Measurements from ENCODE around the gene WASF3.

The WASF3 gene

DNA sequence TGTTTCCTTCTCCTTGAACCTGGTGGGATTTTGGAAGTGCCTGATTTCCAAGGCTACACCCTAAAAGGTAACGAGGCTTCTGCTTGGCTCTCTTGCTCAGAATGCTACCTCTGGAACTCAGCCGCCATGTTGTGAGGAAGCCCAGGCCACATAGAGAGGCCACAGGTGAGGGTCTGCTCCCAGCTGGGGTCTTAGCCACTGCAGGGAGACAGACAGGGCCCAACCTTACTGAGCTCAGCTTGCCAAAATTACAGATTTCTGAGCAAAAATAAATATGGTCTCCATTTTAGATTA lies 141.7 kb downstream of the WASF3 start:
- Histone ChIP-seq H3K9me3 (ENCODE audit: control insufficient read depth, insufficient read depth, low read length) (no peaks in the 10 kb centered on the region), H3K27me3 (ENCODE audit: control insufficient read depth, low read length) (peaks cover 6% of the 10 kb centered on the region; the same call in 1 of the 2 replicates), H3K9me2 (replicated peaks; ENCODE audit: control insufficient read depth, low read length) (no peaks in the 10 kb centered on the region), H3F3A (ENCODE audit: control insufficient read depth, insufficient read depth) (no peaks in the 10 kb centered on the region), H3K36me3 (ENCODE audit: control insufficient read depth, low read length) (no peaks in the 10 kb centered on the region), H3K4me1 (ENCODE audit: control insufficient read depth, low read length) (peaks cover 3% of the 10 kb centered on the region), H3K4me3 (ENCODE audit: low read length) (no peak overlapping the region), H3K4me2 (ENCODE audit: low read length) (no peak overlapping the region), H3K79me2 (ENCODE audit: control insufficient read depth, low read length) (no peaks in the 10 kb centered on the region), H3K27ac (ENCODE audit: low read depth, low read length) (no peak overlapping the region), H4K20me1 (ENCODE audit: control insufficient read depth, insufficient read depth, low read depth, low read length) (no peaks in the 10 kb centered on the region)
- no peak for TF ChIP-seq EZH2phosphoT487 (IDR thresholded peaks at IDR 0.05; ENCODE audit: borderline replicate concordance, low read length)
- TF ChIP-seq, protein P1, sequence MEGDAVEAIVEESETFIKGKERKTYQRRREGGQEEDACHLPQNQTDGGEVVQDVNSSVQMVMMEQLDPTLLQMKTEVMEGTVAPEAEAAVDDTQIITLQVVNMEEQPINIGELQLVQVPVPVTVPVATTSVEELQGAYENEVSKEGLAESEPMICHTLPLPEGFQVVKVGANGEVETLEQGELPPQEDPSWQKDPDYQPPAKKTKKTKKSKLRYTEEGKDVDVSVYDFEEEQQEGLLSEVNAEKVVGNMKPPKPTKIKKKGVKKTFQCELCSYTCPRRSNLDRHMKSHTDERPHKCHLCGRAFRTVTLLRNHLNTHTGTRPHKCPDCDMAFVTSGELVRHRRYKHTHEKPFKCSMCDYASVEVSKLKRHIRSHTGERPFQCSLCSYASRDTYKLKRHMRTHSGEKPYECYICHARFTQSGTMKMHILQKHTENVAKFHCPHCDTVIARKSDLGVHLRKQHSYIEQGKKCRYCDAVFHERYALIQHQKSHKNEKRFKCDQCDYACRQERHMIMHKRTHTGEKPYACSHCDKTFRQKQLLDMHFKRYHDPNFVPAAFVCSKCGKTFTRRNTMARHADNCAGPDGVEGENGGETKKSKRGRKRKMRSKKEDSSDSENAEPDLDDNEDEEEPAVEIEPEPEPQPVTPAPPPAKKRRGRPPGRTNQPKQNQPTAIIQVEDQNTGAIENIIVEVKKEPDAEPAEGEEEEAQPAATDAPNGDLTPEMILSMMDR (IDR thresholded peaks at IDR 0.05; ENCODE audit: low read depth, low read length, poor library complexity, severe bottlenecking), result no peak

DNA sequence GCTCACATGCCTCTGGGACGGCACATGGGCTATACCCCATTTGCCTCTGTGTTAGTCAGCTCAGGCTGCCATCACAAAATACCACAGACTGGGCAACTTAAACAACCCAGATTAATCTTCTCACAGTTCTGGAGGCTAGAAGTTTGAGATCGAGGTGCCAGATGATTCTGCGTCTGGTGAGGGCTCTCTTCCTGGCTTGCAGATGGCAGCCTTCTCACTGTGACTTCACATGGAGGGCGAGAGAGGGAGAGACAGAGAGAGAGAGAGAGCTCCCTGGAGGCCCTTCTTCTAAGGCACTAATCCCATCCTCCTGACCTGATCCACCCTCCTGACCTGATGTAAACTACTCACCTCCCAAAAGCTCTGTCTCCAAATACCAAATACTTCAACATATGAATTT lies 148.1 kb downstream of the WASF3 start:
- H3K79me2 ChIP-seq (ENCODE audit: control insufficient read depth, low read length), result no peaks in the 10 kb centered on the region
- no peaks in the 10 kb centered on the region for H3F3A ChIP-seq (ENCODE audit: control insufficient read depth, insufficient read depth)
- no peak overlapping the region for H3K4me2 ChIP-seq (ENCODE audit: low read length)
- H3K9me2 ChIP-seq (replicated peaks; ENCODE audit: control insufficient read depth, low read length), result no peaks in the 10 kb centered on the region
- H4K20me1 ChIP-seq (ENCODE audit: control insufficient read depth, insufficient read depth, low read depth, low read length), result no peaks in the 10 kb centered on the region
- no peaks in the 10 kb centered on the region for H3K9me3 ChIP-seq (ENCODE audit: control insufficient read depth, insufficient read depth, low read length)
- H3K36me3 ChIP-seq (ENCODE audit: control insufficient read depth, low read length), result no peaks in the 10 kb centered on the region
- no peak for TF ChIP-seq EZH2phosphoT487 (IDR thresholded peaks at IDR 0.05; ENCODE audit: borderline replicate concordance, low read length)
- TF ChIP-seq, protein P1 (IDR thresholded peaks at IDR 0.05; ENCODE audit: low read depth, low read length, poor library complexity, severe bottlenecking), result no peak
- no peaks in the 10 kb centered on the region for H3K4me1 ChIP-seq (ENCODE audit: control insufficient read depth, low read length)
- no peak overlapping the region for H3K27ac ChIP-seq (ENCODE audit: low read depth, low read length)
- peaks cover 8% of the 10 kb centered on the region; the same call in 1 of the 2 replicates for H3K27me3 ChIP-seq (ENCODE audit: control insufficient read depth, low read length)
- H3K4me3 ChIP-seq (ENCODE audit: low read length), result no peak overlapping the region

DNA sequence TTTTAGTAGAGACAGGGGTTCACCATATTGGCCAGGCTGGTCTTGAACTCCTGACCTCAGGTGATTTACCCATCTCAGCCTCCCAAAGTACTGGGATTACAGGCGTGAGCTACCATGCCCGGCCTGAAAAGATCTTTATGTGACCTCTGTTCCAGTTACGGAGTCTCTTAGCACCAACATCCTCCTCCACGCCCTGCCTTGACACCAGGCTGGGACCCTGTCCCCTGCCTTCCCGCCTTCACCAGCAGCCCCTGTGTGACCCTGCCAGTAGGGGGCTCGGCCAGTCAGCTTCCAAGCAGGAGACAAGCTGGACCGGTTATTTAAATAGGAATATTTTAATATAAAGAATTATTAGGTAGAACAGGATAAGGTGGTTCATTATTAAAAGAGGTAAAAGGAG lies 148.9 kb downstream of the WASF3 start:
- Histone ChIP-seq H3K9me2 (replicated peaks; ENCODE audit: control insufficient read depth, low read length) (no peaks in the 10 kb centered on the region), H3K36me3 (ENCODE audit: control insufficient read depth, low read length) (no peaks in the 10 kb centered on the region), H3K9me3 (ENCODE audit: control insufficient read depth, insufficient read depth, low read length) (no peaks in the 10 kb centered on the region), H3K79me2 (ENCODE audit: control insufficient read depth, low read length) (no peaks in the 10 kb centered on the region), H3F3A (ENCODE audit: control insufficient read depth, insufficient read depth) (no peaks in the 10 kb centered on the region), H3K27ac (ENCODE audit: low read depth, low read length) (no peak overlapping the region), H3K4me3 (ENCODE audit: low read length) (no peak overlapping the region), H4K20me1 (ENCODE audit: control insufficient read depth, insufficient read depth, low read depth, low read length) (no peaks in the 10 kb centered on the region), H3K4me2 (ENCODE audit: low read length) (no peak overlapping the region), H3K27me3 (ENCODE audit: control insufficient read depth, low read length) (peaks cover 8% of the 10 kb centered on the region; the same call in 1 of the 2 replicates), H3K4me1 (ENCODE audit: control insufficient read depth, low read length) (no peaks in the 10 kb centered on the region)
- TF ChIP-seq, protein P1 (IDR thresholded peaks at IDR 0.05; ENCODE audit: low read depth, low read length, poor library complexity, severe bottlenecking), result no peak
- no peak for TF ChIP-seq EZH2phosphoT487 (IDR thresholded peaks at IDR 0.05; ENCODE audit: borderline replicate concordance, low read length)
